ENCODE data around the gene TMEM87A. TPM values are rescaled to one million over a fixed set of nuclear protein-coding genes. Genes with fewer than 3 reads are reported as not detected.
"Not testable (repeated sequence)": the region's sequence is repeated elsewhere in the genome, so short reads cannot be mapped to it uniquely, and the experiment has no call there.

Gene TMEM87A, protein sequence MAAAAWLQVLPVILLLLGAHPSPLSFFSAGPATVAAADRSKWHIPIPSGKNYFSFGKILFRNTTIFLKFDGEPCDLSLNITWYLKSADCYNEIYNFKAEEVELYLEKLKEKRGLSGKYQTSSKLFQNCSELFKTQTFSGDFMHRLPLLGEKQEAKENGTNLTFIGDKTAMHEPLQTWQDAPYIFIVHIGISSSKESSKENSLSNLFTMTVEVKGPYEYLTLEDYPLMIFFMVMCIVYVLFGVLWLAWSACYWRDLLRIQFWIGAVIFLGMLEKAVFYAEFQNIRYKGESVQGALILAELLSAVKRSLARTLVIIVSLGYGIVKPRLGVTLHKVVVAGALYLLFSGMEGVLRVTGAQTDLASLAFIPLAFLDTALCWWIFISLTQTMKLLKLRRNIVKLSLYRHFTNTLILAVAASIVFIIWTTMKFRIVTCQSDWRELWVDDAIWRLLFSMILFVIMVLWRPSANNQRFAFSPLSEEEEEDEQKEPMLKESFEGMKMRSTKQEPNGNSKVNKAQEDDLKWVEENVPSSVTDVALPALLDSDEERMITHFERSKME
- total RNA-seq (2014; rRNA removed; shearing (Covaris generic)) = 31.3 and 42.4 TPM in 2 replicates
- 28.5 and 28.8 TPM in 2 replicates for polyA plus RNA-seq (2015; cell fraction: cytosol; rRNA removed)
- polyA plus RNA-seq (2015; cell fraction: nucleus; rRNA removed) = 58.1 and 58.4 TPM in 2 replicates

DNA sequence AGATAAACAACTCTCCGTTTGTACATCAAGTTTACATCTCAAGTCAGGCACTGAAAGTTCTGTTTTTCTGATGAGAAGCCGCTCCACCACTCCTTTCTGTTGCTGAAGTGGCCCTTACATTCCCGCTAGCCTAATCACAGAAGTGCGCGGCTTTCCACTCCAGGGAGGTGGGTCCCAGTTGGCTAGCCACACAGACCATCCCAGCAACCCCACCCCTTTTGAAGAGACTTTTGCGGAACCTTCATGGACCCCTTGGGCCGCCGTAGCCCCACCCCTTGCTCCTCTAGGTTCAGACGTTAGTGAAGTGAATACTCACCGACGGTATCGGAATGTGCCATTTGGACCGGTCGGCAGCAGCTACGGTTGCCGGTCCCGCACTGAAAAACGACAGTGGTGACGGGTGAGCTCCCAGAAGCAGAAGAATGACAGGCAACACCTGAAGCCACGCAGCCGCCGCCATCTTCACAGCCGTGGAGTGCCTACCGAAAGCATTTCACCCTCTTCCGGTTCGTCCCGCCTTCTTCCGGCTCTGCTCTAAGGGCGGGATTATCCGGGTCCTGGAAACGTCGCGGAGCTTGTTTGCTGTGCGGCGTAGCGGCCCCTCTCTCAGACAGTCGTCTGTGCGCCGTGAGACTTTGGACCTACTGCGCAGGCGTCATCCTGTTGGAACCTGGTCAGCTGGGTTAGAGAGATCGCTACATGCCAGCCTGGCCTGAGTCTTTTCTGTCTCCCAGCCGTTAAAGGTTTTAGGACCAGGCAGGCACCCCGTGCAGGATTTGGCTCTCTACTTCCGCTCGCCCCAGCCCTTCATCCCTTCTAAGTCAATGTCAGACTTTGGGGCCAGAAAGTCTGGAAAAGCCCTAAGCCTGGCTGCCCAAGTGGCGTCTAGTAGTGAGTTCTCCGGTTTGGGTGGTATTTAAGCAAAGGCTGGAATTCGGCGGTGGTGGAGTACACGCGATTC, at the start of gene TMEM87A, which contains the start of gene GANC:
TMEM87A (minus strand) TSS at position 495 of the 961 bp plus-strand sequence; CDS start at position 460, 35 bp downstream.
GANC (plus strand) TSS at position 263 of the 961 bp plus-strand sequence. CDS start 1,281 bp downstream, outside the sequence.
- peak; percentile 97 for DNase-seq (ENCODE audit: low read depth)

DNA sequence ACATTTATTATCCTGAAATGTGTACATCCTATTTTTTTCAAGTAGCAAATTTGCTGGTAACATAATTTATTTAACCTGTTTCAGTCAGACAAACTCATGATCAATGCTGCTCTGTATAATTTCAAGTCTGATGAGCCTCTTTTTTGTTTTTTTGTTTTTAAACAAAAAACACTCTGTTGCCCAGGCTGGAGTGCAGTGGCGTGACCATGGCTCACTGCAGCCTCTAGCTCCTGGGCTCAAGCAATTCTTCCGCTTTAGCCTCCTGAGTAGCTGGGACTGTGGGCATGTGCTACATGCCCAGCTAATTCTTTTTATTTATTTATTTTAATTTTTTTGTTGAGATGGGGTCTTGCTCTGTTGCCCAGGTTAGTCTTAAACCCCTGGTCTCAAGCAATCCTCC, 46.0 kb upstream of the TMEM87A start:
- no peak for DNase-seq (ENCODE audit: low read depth)

DNA sequence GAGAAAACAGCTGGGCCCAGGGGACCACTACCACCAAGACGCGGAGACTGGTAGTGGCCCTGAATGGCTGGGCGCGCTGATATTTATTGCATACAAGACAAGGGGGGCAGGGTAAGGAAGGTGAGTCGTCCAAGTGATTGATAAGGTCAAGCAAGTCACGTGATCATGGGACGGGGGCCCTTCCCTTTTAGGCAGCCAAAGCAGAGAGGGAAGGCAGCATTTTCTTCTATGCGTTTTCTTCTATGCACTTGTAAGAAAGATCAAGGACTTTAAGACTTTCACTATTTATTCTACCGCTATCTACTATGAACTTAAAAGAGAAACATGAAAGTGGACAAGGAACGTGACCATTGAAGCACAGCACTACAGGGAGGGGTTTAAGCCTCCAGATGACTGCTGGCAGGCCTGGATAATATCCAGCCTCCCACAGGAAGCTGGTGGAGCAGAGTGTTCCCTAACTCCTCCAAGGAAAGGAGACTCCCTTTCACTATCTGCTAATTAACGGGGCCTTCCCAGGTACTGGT, 43.1 kb upstream of the TMEM87A start:
- DNase-seq (ENCODE audit: low read depth) = not testable (repeated sequence)

DNA sequence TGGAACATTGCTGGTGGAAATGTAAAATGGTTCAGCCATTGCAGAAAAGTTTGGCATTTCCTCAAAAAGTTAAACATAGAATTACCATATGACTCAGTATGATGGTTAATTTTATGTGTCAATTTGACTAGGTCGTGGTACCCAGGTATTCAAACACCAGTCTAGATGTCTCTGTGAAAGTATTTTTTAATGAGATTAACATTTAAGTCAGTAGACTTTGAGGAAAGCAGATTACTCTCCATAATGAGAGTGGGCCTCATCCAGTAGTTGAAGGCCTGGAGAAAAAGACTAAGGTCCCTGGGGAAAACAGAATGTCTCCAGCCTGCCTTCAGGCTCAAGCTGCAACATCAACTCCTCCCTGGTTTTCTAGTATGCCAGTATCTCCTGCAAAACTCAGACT, 42.3 kb upstream of the TMEM87A start:
- DNase-seq (ENCODE audit: low read depth) = no peak

DNA sequence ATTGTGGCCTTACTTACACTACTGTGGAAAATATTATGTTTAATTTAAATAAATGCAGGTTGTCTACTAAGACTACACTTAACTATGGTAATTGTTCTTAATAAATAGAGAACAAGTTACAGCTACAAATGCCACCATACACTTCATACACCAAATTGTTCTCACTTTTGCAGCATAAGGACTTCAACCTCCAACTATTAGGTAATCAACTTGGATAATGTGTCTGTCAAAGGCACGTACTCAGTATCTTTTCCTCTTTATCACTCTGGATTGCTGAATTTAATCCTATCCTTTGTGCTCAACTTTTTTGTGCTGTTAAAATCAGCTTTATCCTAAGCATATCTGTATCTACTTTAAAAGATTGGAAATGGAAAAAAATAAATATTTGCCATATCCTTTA, 41.6 kb upstream of the TMEM87A start:
- DNase-seq (ENCODE audit: low read depth) = no peak

DNA sequence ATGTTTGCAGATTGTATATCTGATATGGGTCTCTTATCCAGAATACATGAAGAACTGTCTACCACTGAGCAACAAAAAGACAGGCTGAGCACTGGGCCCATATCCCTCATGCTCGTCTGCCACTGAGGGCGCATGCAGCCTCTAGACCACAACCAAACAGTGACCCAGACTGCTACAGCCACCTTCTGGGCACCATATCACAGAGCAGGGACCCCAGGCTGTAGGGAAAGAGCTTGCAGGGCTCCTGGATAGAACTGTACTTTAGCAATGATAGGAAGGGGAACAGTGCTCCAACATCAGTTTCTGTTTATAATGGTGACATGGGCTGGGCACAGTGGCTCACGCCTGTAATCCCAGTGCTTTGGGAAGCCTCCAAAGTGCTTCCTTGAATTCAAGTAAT, 40.2 kb upstream of the TMEM87A start:
- DNase-seq (ENCODE audit: low read depth) = no peak

DNA sequence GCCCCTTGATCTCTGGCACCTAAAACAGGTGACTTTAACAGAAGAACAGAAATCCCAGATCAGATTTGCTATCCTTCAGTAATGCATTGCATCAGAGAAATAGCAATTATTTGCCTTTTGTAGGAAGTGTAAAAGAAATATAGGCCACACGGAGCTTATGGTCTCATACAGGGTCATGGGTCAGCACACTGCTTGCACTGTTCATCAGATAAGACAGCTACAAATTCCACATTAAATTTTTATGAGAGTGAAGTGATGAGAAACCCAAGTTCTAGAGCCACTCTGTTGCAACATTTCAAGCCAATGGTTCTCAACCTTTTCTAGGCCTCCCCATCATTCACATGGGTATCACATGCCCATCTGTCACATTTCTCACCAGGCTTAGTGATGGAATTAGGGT, 33.4 kb upstream of the TMEM87A start:
- DNase-seq (ENCODE audit: low read depth) = no peak

DNA sequence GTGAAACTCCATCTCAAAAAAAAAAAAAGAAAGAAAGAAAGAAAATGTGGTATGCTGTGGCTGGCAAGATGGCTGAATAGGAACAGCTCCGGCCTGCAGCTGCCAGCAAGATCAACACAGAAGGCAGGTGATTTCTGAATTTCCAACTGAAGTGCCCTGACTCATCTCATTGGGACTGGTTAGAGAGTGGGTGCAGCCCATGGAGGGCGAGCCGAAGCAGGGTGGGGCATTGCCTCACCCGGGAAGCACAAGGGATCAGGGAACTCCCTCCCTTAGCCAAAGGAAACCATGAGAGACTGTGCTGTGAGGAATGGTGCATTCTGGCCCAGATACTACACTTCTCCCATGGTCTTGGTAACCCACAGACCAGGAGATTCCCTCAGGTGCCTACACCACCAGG, 27.8 kb upstream of the TMEM87A start:
- not testable (repeated sequence) for DNase-seq (ENCODE audit: low read depth)

DNA sequence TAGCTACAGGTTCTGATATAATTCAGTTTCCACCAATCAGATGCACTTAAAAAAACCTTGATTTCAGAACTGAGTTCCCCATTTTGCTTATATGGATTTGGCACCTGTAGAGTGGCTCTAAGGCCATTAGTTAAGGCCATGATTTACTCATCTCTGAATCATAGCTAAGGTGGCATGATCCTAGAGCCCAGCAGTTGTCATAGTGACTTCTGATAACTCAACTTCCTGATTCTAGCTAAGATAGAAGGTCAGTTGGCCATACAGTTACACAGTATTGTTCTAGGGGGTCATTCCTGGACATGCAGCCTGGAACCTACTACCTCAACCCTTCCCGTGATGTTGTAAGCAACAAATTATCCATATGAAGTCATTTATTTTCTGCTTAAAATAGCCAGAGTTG, 15.9 kb upstream of the TMEM87A start:
- DNase-seq (ENCODE audit: low read depth) = peak; percentile 44

DNA sequence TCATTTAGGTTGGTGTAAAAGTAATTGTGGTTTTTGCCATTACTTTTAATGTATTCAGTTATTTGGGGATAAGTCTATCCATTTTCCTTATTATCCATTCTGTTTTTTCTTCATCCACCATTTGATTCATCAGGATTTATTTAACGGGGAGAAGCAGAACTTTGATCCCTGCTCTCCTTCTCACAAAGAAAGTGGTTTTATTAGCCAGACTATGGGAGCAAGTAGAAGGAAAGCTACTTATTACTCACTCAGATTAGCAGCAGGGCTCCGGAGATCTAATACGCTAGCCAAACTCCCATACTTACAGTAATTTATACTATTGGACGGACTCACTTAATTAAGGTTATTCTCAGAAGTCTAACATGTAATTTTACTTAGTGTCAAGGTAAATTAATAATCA, 14.7 kb upstream of the TMEM87A start:
- no peak for DNase-seq (ENCODE audit: low read depth)

DNA sequence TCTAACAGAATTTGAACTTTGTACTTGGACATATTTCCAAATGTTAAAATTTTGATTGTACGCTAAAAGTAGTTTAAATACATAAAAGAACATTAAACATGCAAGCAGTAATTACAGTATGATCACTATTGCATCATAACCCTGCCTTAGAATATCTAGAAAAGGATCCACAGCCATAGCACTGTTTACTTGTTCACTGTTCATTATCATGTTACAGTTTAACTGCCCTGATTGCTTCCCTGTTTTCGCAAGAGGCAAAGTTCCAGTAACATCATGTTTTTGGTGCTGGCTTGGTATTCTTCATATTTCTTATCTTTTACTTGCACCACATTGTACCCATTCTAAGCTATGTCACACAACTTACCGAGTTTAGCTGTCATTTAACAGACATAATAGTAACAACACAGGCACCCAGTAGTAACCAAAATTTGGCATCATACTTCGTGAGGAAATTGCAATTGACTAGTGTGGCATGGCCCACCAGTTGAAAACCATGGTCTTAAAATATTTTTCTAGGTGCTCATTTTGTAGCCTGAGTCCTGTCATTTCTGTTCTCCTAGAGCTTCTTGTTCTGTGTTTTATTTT, 13.3 kb upstream of the TMEM87A start:
- no peak for DNase-seq (ENCODE audit: low read depth)

DNA sequence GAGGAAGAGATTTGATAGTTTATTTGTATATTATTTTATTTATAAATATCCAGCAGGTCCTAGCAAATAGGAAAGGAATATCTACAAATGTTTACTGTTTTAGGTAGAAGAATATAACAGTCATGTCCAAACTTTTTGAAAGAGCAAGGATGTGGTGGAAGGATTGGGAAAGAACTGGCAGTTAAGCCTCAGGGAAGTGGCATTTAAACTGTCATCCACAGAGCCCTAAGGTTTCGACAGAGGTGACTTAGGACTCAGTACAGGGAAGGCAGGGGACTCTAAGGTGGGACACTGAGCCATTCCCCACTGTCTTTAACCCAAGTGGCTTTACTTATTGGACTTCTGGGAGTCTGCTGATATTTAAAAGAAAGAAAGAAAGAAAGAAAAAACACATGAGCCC, 11.8 kb upstream of the TMEM87A start:
- no peak for DNase-seq (ENCODE audit: low read depth)

DNA sequence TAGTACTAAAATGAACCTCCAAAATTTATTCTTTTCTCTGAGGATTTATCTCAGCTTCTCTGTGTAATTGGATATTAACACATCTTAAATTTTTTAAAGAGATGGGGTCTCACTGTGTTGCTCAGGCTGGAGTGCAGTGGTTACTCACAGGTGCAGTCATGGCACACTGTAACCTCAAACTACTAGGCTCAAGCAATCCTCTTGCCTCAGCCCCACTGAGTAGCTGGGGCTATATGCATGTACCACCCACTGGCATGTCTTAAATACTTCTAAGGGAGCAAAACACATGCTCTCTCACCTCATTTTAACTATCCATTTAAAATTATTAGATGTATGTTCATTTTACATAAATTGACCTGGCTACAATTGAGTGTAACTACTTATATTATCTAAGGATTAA, 11.3 kb upstream of the TMEM87A start:
- DNase-seq (ENCODE audit: low read depth) = no peak

DNA sequence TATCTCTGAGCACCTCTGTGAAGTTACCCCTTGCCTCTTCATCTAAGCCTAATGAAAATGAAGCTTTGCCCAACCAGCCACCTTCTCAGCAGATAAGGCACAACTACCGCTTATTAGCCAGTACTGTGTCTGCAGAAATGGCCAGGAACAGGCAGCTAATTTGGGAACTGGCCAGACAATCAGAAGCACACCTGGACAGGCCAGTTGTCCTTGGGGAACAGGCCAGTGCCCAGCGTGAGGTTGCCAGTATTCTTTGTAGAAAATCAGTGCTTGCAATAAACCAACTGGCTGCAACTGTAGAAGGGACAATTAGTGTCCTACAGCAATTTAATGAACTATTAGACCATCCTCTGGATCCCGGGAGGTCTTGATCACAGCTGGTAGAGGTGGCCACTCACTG, 10.4 kb upstream of the TMEM87A start:
- no peak for DNase-seq (ENCODE audit: low read depth)

DNA sequence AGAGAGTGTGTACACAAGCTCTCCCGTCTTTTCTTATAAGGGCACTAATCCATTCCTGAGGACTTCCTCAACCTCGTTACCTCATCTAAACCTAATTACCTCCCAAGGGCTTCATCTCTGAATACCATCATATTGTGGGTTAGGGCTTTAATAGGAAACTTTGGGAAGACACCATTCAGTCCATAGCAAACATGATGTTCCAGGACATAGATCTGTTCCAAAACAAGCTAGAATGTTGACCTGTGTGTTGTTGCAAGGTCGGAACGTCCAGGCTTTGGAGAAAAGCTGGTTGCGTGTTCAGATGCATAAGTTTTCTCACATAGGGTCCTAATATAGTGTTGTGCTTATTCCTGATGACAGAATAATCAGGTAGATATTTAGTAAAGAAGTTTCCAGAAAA, 9.7 kb upstream of the TMEM87A start:
- no peak for DNase-seq (ENCODE audit: low read depth)

DNA sequence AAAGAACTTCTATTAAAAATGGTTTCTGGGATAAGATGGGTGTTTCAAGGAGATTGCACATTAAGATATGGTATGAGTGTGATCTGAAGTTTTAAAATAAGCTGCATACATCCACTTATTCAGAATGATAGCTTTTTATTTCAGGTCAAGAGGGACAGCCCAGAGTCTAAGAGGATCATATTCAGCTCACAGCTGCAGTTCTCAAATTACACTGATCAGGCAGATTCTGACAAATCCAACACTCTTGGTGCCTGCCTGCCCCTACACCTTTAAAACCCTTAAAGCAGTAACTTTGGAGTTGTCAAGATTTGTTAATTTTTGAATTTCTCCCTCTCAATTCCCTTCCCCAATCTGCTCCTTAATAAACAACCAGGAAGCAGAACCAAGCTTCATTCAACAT, 9.1 kb upstream of the TMEM87A start:
- no peak for DNase-seq (ENCODE audit: low read depth)

DNA sequence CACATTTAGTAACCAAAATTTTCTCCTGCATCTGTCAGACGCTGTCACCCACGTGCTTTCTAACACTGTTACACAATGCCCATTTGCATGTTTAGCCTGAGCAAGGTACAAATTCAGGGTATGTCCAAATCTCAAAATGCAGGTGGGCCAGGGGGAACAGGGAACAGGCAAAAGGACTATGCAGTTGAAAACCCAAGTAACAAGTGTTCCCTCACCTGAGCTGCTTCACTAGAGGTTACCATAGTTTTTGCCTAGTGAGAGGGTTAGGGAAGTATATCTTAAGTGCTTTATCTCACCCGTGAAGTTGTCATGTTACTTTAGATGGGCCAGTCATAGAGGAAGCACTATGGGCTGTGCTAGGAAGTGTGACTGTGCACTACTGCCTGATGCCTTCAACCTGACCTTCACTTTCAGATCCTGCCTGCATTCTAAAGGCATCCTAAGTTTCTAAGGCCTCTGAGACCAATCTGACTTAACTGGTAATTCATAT, 6.0 kb upstream of the TMEM87A start:
- no peak for DNase-seq (ENCODE audit: low read depth)

DNA sequence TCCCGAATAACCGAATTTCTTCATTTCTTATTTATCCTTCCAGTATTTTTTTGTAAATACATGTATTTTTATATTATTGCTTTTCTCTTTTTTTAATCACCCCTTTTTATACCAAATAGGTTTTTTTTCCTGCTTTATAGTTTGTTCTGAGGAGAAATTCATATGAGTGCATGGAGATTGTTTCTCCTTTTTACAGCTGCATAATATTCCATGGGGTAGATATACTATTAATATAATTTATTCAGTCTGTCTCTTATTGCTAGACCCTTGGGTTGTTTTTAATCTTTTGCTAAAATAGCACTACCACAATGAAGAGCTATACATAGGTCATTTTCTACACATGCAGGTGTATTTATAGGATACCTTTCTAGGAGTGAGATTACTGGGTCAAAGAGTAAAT, 3.5 kb upstream of the TMEM87A start:
- DNase-seq (ENCODE audit: low read depth) = no peak

DNA sequence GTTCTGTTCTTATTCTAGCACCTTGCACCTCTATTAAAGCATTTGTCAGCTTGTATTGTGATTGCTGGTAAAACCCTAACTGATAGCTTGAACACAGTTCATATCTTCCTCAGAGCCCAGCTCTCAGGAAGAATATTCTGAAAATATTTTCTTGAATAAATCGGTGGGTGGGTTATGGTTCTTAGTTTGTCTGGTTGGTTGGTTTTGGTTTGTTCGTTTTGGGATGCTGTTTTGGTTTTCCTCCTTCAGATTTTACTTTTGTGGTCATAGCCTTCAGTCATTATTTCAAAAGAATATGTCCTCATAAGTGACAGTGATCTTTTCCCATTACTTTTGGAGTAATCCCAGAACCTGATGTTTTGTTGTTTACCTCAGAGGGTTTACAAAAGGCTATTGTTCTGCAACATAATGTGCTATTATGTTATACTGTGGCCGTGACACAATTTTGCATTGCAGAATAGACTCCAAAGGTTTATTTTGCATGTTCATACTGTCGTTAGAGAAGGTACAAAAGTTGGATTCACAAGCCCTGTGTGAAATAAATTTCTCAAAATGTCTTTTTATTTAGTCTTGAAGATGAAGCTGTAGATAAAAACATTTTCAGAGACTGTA, 2.7 kb upstream of the TMEM87A start:
- no peak for DNase-seq (ENCODE audit: low read depth)

DNA sequence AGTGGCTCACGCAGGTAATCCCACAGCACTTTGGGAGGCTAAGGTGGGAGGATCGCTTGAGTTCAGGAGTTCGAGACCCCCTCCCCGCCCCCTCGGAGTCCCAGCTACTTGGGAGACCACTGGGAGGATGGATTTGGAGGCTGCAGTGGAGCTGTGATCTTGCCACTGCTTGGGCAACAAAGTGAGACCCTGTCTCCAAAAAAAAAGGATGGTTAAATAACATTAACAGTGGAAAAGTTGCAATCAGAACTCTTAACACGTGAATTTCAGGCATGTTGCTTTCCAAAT, 1.4 kb upstream of the TMEM87A start:
- no peak for DNase-seq (ENCODE audit: low read depth)
